Astrocyte of the spinal cord (primary cell): ENCODE measurements around the gene AADACL2.

ENCODE experiments used
- DNase-seq: peaks from one replicate; pipeline ENCODE4 v3.0.0; 2011; ENCODE audit warnings: low read depth, low spot score
- H3K4me3 ChIP-seq: 2 replicates; pipeline ENCODE4 v1.5.1; 2011; ENCODE audit warnings: low read depth, mild to moderate bottlenecking, low read length, moderate library complexity
- CTCF ChIP-seq: IDR thresholded peaks from 2 replicates; pipeline ENCODE4 v1.5.1; 2012; ENCODE audit warnings: low read depth, mild to moderate bottlenecking, low read length, inconsistent platforms
- in situ Hi-C: cut with HindIII; loops from 2 replicates; pipeline ENCODE4 v1.10.0; 2017; ENCODE audit warnings: low sequenced_read_pairs

The AADACL2 gene

GRCh38 chr3:151804267-151804666, 70.5 kb downstream of the AADACL2 start:
- H3K4me3 ChIP-seq: no peak overlapping the region
- TF ChIP-seq CTCF: no peak
- in situ Hi-C loops: no loop called here
- no peak for DNase-seq

- in situ Hi-C loops: no loop called here
- no peak overlapping the region for H3K4me3 ChIP-seq
- no peak for TF ChIP-seq CTCF
- DNase-seq: no peak
These were observed 73.1 kb downstream of the AADACL2 start for GRCh38 chr3:151806838-151807237.
